GM12874 (cell line): ENCODE measurements around the gene BTRC.

Experiments used
- TF ChIP-seq, protein P1 (sequence below): IDR thresholded peaks from 2 replicates; pipeline ENCODE4 v1.5.1; 2011; ENCODE audit warnings: low read depth, mild to moderate bottlenecking, control low read depth, low read length, moderate library complexity; ENCODE audit not compliant: insufficient read depth

Gene BTRC

DNA sequence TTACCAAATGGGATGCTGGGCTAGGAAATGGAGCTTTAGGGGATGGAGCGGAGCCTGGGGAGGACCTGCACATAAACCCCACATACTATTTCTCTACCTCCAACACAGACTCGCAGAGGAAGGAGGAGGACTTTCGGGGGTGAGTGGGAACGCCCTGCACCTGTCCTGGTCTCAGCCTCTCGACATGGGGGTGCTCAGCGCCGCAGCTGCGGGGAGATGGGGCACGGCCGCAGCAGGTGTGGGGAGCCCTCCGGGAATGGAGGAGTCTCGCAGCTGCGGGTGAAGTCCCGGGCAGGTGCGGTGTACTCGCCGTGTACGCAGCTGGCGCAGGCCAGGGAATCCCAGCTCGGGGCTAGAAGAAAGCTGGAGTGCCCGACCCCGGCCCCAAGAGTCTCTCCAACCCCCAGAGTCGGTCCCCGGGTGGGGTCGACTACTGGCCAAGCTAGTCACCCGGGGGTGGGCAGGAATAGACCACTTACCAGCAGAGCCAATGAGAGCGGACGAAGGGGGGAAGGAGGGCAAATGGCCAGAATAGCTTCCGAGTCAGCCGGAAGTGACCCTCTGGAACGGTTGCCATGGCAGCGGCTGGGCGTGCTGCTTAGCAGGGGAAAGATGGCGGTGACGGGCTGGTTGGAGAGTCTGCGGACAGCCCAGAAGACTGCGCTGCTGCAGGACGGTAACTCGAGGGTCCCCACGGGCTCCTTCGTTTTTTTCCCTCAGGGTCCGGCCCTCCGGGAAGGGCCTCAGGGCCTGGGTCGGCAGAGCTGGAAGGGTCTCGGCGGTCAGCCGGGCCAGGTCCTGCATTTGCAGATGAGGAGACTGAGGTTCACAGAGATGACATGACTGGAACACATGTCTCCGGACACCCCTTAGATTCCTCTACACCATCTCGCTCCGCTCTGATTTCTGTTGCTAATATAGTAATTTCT lies 234.0 kb downstream of the BTRC start, which contains the start of the genes DPCD and POLL:
TSS of gene DPCD (plus strand) at position 597 of the 929 bp plus-strand sequence. CDS start at position 613, 16 bp downstream.
TSS of gene POLL (minus strand) at position 533 of the 929 bp plus-strand sequence. CDS start 897 bp downstream, outside the sequence.
- TF ChIP-seq, protein P1, sequence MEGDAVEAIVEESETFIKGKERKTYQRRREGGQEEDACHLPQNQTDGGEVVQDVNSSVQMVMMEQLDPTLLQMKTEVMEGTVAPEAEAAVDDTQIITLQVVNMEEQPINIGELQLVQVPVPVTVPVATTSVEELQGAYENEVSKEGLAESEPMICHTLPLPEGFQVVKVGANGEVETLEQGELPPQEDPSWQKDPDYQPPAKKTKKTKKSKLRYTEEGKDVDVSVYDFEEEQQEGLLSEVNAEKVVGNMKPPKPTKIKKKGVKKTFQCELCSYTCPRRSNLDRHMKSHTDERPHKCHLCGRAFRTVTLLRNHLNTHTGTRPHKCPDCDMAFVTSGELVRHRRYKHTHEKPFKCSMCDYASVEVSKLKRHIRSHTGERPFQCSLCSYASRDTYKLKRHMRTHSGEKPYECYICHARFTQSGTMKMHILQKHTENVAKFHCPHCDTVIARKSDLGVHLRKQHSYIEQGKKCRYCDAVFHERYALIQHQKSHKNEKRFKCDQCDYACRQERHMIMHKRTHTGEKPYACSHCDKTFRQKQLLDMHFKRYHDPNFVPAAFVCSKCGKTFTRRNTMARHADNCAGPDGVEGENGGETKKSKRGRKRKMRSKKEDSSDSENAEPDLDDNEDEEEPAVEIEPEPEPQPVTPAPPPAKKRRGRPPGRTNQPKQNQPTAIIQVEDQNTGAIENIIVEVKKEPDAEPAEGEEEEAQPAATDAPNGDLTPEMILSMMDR = no peak

DNA sequence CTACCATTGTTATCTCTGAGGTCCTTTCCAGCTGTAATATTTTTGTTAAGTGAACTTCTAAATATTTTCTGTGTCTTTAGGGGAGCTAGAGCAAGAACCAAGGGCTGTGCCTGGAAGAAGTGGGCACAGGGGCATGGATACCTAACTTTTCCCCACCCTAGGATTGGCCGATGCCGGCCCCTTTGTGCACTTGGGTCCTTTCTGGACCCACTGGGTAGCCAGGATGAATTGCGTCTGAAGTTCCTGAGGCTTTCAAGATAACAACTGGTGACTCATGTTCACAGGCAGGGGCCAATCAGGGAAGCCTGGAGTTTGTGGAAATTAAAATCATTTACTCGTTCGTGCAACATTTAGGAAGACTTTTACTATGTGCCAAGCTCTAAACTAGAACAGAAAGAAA lies 234.9 kb downstream of the BTRC start:
- TF ChIP-seq, protein P1 = no peak

DNA sequence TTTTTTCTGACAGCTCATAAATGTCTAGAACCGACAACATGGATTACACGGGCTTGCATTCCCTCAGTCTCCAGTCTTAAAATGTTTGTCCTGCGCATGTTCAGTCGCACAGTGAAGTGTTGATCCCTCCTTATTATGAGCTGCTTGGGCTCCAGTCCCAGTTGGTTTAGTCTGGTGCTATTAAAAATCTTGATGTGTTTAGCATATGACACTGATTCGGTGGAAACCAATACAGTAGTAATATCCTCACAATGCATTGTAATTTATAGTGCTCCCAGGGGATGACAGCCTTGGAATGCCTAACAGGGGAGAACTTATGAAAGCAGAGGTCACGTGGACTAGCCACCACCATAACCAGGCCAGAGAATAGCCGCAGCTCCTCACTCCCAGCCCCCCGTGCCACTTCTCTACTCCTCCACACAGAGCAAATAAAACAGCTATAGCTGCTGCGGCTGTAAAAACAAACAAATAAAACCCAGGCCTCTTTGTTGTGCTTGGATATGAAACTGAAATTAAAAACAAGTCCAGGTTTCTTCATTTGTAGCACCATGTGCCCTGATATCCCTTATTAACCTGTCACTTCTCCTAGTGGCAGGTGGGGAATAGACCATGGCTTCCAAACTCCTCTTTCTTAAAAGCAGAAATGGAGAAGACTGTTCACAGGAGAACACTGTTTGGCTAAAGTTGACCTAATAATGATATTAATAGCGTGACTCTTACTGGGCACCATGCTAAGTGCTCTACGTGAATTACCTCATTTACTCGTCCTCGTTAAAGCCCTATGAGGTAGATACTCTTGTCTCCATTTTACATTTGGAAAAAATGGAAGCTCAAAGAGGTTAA lies 241.8 kb downstream of the BTRC start:
- TF ChIP-seq, protein P1 = no peak

DNA sequence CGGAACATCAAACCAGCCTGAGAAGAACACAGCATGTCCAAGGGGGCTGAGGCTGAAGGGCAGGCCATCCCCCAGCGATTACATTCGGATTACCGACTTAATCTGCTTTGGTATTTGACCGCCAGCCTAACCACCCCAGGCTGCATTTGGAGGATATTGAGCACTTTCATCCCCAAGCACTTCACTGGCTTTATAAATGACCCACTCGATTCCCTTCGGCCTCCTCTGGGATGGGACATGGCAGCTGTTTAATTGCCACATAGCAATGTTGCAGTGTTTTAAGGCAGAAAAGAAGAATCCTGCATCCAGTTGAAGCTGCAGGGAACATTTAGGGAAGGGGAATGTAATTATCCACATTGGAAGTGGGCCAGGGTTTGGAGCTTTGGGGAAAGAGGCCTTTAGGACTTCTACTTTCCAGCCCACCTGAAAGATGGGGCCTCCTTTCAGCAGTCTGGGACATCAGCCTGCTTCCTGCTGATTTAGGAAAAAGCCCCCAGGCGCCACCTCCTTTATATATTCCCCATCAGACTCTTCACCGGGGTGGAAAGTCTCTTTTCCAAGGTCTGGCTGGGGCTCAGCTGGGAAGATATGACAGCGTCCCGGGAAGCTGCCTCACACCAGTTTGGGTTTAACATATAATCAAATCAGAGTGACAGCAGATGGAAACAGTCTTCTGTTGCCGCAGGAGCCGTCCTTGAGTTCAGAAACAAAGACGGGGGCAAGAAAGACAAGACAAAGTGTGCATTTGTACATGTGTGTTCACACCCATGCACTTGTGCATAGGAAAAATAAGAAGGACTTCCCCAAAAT lies 243.3 kb downstream of the BTRC start:
- TF ChIP-seq, protein P1 = no peak

DNA sequence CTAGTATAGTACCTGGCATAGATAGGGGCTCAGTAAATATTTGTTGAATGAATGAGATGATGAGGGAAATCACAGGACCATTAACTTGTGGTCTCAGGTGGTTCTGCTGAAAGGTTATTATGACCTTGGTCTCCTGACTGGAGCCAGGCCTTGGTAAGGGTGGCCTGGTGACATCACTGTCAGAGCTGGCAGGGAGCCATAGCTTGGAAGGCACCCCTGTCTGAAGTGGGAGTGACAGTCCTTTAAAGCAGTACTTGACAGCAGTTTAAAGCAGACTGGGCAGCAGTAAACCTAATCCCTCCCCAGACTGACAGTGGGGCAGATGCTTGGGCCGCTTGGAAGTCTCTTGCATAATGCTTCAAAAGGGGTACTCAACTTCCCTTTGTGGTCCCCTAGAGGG lies 247.6 kb downstream of the BTRC start:
- TF ChIP-seq, protein P1 = no peak

DNA sequence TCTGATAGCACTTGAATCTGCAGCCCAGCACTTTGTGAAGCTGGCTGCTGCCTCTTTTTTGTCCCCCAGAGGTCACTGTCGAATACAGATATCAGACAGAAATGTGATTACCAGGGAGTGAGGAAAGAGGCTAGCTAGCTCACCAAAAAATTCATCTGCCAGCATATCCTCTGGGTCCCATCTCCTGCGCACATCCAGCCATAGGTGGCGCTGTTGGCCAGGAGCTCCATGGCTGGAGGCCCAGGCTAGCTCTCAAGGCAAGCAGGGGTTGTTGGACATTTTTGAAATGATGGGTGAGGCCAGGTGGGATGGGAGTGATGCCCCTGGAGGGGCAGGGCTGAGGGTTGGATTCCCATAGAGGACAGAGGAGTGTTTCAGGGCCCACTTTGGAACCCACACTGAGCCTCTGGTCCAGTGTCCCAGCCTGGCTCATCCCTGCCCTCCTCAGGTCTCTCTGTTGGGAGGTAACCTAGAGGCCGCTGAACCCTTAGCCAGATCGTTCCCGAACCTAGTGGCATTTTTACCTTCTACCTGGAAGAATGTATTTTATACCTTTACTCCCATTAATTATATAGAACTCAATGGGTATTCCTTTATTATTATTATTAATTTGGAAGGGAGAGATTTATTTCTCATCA lies 248.9 kb downstream of the BTRC start:
- TF ChIP-seq, protein P1 = peak; percentile 94
